ENCODE results near the gene NUTF2. TPM values are rescaled to one million over a fixed set of nuclear protein-coding genes. Genes with fewer than 3 reads are reported as not detected.

Gene NUTF2
- total RNA-seq, 1 donor from 2014 or later, result 73.6 TPM

DNA sequence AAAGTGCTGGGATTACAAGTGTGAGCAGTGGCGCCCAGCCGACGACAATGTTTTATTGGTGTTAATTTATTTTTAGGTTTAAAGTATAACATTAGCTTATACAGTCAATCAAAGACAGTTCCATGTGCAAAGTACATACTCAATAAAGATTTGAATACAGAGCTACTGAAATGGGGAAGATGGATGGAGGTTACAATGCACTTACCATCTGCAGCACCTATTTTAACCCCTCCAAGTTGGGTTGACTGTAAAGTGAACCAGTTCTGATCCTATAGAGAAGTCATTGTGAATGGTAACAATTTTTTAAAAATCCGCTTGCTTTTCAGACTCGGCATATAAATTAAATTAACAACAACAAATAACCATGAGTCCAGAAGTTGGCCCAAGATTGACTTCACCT lies 45.6 kb downstream of the NUTF2 start:
- TF ChIP-seq, protein P1, sequence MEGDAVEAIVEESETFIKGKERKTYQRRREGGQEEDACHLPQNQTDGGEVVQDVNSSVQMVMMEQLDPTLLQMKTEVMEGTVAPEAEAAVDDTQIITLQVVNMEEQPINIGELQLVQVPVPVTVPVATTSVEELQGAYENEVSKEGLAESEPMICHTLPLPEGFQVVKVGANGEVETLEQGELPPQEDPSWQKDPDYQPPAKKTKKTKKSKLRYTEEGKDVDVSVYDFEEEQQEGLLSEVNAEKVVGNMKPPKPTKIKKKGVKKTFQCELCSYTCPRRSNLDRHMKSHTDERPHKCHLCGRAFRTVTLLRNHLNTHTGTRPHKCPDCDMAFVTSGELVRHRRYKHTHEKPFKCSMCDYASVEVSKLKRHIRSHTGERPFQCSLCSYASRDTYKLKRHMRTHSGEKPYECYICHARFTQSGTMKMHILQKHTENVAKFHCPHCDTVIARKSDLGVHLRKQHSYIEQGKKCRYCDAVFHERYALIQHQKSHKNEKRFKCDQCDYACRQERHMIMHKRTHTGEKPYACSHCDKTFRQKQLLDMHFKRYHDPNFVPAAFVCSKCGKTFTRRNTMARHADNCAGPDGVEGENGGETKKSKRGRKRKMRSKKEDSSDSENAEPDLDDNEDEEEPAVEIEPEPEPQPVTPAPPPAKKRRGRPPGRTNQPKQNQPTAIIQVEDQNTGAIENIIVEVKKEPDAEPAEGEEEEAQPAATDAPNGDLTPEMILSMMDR (IDR thresholded peaks at IDR 0.05; ENCODE audit: borderline replicate concordance), result no peak
- peak overlapping the region; percentile 96 for H3K27ac ChIP-seq (replicated peaks)
- intact Hi-C loops (cut with micrococcal nuclease), result no loop called here
- peaks cover 49% of the 10 kb centered on the region for H3K4me1 ChIP-seq
- H3K36me3 ChIP-seq, result no peaks in the 10 kb centered on the region
- no peaks in the 10 kb centered on the region for H3K9me3 ChIP-seq (replicated peaks)
- H3K4me3 ChIP-seq, result peak overlapping the region; percentile 88
- H3K27me3 ChIP-seq (ENCODE audit: low read depth), result no peaks in the 10 kb centered on the region
- DNase-seq, result no peak

DNA sequence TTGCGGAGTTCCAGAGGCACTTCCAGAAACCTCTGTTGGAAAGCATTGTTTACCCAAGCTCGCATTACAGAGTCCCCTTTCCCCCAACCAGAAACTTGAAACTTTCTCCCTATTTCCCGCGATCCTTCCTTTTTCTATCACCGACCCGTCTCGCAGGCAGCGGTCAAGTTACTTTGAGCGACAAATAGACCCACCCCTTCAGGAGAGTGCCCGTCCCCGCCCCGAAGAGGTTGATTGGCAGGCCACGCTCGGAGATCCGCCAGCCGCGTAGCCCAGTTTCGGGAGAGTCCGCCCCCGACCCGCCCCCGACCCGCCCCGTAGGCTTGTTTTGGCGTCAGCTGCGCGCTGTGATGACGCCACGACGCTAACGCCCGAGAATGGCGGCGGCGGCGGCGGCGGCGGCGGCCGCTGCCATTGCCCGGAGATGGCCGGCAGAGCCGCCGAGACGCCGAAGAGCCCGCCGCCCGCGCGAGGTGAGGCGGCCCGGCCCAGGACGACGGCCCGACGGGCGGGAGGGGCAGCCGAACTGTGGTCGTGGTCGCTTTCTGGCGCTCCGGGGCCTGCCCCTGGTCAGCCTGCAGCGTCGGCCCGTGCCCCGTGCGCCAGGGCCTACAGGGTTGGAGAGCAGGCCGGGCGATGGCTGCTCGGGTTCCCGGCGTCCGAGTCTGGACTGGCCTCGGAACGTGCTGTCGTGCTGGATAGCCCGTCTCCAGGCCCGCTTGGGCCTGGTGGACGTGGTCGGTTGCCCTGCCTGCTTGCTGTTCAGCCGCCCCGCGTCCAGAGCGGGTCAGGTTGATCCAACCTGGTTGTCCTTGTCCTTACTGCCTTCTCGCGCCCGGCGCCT lies 46.4 kb downstream of the NUTF2 start, which contains the start of gene PSKH1:
TSS of gene PSKH1 (plus strand) at position 356 of the 844 bp plus-strand sequence. CDS start 15,496 bp downstream, outside the sequence.
- H3K4me1 ChIP-seq, result peaks cover 57% of the 10 kb centered on the region
- peak within 1 kb of the TSS; percentile 88 for H3K4me3 ChIP-seq
- peak within 1 kb of the TSS; percentile 96 for H3K27ac ChIP-seq (replicated peaks)
- intact Hi-C loops (cut with micrococcal nuclease), result no loop called here
- H3K9me3 ChIP-seq (replicated peaks), result no peaks in the 10 kb centered on the region
- TF ChIP-seq, protein P1 (IDR thresholded peaks at IDR 0.05; ENCODE audit: borderline replicate concordance), result no peak
- H3K27me3 ChIP-seq (ENCODE audit: low read depth), result no peaks in the 10 kb centered on the region
- H3K36me3 ChIP-seq, result no peaks in the 10 kb centered on the region
- DNase-seq, result peak; percentile 98

DNA sequence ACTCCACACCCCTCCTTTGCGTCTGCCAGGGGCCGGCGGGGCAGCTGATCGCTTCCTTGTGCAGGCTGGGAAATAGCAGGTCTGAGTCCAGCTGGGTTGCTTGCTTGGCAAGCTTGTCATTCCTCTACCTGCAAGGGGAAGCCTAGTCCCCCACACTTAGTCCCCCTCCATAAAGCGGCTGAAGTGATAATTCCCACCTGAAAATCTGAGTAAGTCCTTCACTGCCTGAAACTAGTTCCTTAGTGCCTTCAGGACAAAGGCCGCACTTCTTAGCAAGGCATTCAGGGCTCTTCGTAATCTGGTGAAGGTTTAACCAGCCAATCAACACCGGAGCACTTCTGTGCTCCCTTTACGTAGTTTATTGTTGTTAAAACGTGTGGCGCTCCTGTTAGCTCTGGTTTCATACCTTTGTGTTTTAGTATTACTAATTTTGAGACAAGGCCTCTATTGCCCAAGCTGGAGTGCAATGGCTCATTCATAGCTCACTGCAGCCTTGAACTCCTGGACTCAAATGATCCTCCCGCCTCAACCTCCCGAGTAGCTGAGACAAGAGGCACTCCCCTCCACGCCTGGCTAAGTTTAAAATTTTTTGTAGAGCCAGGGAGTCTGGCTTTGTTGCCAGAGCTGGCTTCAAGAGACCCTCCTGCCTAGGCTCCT lies 47.1 kb downstream of the NUTF2 start:
- intact Hi-C loops (cut with micrococcal nuclease), result no loop called here
- Histone ChIP-seq H3K27me3 (ENCODE audit: low read depth) (no peaks in the 10 kb centered on the region), H3K27ac (replicated peaks) (peak overlapping the region; percentile 96), H3K9me3 (replicated peaks) (no peaks in the 10 kb centered on the region), H3K4me1 (peaks cover 62% of the 10 kb centered on the region), H3K36me3 (no peaks in the 10 kb centered on the region), H3K4me3 (peak overlapping the region; percentile 88)
- TF ChIP-seq, protein P1 (IDR thresholded peaks at IDR 0.05; ENCODE audit: borderline replicate concordance), result no peak
- DNase-seq, result no peak

DNA sequence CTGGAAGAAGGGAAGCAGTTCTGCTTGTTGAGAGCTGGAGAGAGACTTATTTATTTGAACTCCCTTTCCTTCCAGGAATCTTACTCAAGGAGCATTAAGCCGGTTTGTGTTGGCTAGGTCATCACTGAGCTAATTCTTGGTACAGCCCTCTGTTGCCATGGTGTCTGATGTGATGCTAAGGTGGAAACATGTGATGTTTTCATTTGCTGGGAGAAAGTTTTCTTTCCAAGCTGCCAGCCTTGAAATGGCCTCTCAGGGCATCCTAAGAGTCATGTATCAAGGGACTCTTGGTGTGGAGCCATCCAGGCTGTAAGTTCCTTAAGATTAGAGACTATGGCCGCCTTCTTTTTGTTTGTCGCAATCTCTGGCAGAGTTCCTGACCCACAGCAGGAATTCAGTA lies 50.5 kb downstream of the NUTF2 start:
- no peaks in the 10 kb centered on the region for H3K9me3 ChIP-seq (replicated peaks)
- no peaks in the 10 kb centered on the region for H3K36me3 ChIP-seq
- peak overlapping the region; percentile 70 for H3K27ac ChIP-seq (replicated peaks)
- no peak overlapping the region for H3K4me3 ChIP-seq
- peaks cover 74% of the 10 kb centered on the region for H3K4me1 ChIP-seq
- intact Hi-C loops (cut with micrococcal nuclease), result no loop called here
- H3K27me3 ChIP-seq (ENCODE audit: low read depth), result no peaks in the 10 kb centered on the region
- no peak for DNase-seq
- TF ChIP-seq, protein P1 (IDR thresholded peaks at IDR 0.05; ENCODE audit: borderline replicate concordance), result no peak

DNA sequence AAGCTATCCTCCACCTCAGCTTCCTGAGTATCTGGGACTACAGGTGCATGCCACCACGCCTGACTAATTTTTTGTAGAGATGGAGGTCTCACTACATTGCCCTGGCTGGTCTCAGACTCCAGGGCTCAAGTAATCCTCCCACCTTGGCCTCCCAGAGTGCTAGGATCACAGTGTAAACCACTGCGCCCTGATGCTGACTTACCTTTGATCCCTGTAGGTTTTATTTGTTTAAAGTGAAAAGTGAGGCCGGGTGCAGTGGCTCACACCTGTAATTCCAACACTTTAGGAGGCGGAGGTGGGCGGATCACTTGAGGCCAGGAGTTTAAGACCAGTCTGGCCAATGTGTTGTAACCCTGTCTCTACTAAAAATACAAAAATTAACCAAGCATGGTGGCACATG lies 55.0 kb downstream of the NUTF2 start:
- DNase-seq, result no peak
- Histone ChIP-seq H3K36me3 (peaks cover 4% of the 10 kb centered on the region), H3K27ac (replicated peaks) (no peak overlapping the region), H3K9me3 (replicated peaks) (no peaks in the 10 kb centered on the region), H3K4me1 (peaks cover 38% of the 10 kb centered on the region), H3K27me3 (ENCODE audit: low read depth) (no peaks in the 10 kb centered on the region), H3K4me3 (no peak overlapping the region)
- intact Hi-C loops (cut with micrococcal nuclease), result no loop called here
- TF ChIP-seq, protein P1 (IDR thresholded peaks at IDR 0.05; ENCODE audit: borderline replicate concordance), result no peak

Measured in left ventricle myocardium inferior (tissue), 1 donor.